GM23248 (cell line): ENCODE measurements around the gene DNAJB8.

ENCODE experiments used
- EZH2 ChIP-seq: fragments of 200-600 bp; sonication (generic); IDR thresholded peaks from 2 replicates; pipeline ENCODE4 v1.6.1; 2018; ENCODE audit warnings: antibody characterized with exemption, mild to moderate bottlenecking; ENCODE audit not compliant: insufficient read depth, poor library complexity, severe bottlenecking
- EZH2phosphoT487 ChIP-seq: fragments of 200-600 bp; sonication (generic); IDR thresholded peaks from 2 replicates; pipeline ENCODE4 v1.6.1; 2018; ENCODE audit warnings: antibody characterized with exemption, moderate library complexity, mild to moderate bottlenecking, low read depth; ENCODE audit not compliant: insufficient read depth

- no peak for TF ChIP-seq EZH2phosphoT487
- TF ChIP-seq EZH2 = no peak
Observed at GRCh38 chr3:128413003-128413370, 53.7 kb downstream of the DNAJB8 start.
